ENCODE data around the gene SUPT16H.

The SUPT16H gene

DNA sequence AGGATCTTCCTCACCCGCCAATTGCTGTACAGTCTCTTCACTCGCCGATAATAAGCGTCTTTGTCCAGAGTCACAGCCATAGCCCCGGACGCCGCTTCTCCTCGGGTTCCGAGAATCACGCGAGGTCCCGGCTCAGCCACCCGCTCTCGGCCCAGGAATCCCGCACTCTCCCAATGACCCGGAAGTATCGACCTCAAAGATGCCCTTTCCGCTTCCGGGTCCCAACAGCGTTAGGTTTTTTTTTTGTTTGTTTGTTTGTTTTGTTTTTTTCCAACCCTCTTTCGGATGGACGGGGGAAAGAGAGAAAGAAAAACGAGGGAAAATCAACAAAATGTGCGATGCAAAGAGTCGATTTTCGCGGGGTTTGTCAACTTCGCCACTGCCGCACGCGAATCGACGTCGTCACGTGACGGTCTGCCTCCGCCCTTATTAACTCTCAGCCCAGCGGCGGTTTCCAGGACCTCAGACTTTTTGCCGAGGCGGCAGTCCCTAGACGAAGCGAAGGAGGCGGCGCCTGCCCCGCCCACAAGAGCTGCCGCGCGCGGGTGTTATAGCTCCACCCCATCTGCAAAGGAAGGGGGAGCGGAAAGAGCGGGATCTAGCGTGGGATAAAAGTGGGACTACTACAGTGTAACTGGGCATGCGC lies at the start of gene SUPT16H:
Gene SUPT16H (minus strand): TSS at position 172 of the 646 bp plus-strand sequence. CDS start 92 bp downstream, at position 80.
- peak within 1 kb of the TSS; percentile 78 for H3K4me3 ChIP-seq (ENCODE audit: low read depth, low read length)
- peak; percentile 94 for DNase-seq (ENCODE audit: low read depth)
- TF ChIP-seq, protein P1, sequence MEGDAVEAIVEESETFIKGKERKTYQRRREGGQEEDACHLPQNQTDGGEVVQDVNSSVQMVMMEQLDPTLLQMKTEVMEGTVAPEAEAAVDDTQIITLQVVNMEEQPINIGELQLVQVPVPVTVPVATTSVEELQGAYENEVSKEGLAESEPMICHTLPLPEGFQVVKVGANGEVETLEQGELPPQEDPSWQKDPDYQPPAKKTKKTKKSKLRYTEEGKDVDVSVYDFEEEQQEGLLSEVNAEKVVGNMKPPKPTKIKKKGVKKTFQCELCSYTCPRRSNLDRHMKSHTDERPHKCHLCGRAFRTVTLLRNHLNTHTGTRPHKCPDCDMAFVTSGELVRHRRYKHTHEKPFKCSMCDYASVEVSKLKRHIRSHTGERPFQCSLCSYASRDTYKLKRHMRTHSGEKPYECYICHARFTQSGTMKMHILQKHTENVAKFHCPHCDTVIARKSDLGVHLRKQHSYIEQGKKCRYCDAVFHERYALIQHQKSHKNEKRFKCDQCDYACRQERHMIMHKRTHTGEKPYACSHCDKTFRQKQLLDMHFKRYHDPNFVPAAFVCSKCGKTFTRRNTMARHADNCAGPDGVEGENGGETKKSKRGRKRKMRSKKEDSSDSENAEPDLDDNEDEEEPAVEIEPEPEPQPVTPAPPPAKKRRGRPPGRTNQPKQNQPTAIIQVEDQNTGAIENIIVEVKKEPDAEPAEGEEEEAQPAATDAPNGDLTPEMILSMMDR (IDR thresholded peaks at IDR 0.05; ENCODE audit: low read depth, low read length, missing control alignments), result no peak
- in situ Hi-C loops (cut with HindIII; ENCODE audit: low sequenced_read_pairs), result no loop called here

DNA sequence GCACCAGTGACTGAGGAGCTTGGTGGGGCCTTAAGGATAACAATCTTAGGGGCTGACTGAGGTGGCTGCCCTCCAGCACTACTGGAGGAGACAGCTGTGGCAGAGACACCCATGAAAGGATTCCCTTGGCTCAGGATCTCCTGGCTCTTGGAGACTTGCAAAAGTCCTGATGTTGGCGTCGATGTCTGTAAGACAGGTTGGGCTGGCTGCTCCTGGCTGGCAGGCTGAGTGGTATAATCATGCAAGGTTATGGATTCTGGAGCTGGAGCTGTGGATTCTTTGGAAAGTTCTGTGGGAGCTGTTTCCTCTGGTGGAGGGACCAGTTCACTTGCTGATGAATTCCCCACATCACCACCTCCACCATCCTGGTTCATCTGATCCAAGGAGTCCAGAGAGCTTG lies 47.3 kb upstream of the SUPT16H start:
- DNase-seq (ENCODE audit: low read depth), result no peak
- TF ChIP-seq, protein P1 (IDR thresholded peaks at IDR 0.05; ENCODE audit: low read depth, low read length, missing control alignments), result no peak
- no peak overlapping the region for H3K4me3 ChIP-seq (ENCODE audit: low read depth, low read length)
- in situ Hi-C loops (cut with HindIII; ENCODE audit: low sequenced_read_pairs), result no loop called here

DNA sequence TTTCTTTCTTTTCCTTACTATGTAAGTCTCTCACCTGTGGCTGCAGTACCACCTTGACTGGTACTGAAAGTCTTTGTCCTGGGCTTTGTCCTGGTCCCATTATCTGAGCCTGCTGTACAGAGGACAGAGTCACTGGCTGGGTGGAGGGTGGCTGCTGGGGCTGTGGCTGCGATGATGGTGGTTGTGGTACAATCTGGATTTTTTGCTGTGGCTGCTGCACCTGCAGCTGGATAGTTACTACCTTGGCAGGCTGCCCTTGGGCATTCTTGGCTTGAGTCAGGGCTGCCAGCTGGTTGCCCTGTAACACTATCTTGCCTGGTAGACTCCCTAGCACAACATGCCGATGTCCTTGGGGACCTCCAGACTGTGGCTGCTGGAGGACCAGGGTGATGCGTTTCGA lies 45.1 kb upstream of the SUPT16H start:
- in situ Hi-C loops (cut with HindIII; ENCODE audit: low sequenced_read_pairs), result no loop called here
- H3K4me3 ChIP-seq (ENCODE audit: low read depth, low read length), result no peak overlapping the region
- TF ChIP-seq, protein P1 (IDR thresholded peaks at IDR 0.05; ENCODE audit: low read depth, low read length, missing control alignments), result no peak
- no peak for DNase-seq (ENCODE audit: low read depth)

DNA sequence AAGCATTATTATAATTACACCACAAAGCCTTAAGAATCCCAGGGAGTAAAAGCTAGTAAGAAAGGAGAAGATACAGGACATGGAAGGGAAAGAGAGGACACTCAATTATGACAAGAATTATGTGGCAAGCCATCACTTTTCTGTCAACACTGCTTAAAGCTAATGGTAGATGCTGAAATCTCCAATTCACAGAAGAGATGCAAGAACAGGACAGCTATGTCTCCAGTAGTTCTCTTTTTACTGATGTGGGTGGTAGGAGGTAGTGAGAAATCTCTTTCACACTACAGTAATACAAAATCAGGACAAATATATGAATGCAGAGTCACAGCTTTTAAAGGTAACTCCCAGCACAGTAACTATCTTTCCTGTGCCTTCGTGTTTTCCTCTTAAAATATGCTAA lies 42.9 kb upstream of the SUPT16H start:
- in situ Hi-C loops (cut with HindIII; ENCODE audit: low sequenced_read_pairs), result no loop called here
- DNase-seq (ENCODE audit: low read depth), result no peak
- TF ChIP-seq, protein P1 (IDR thresholded peaks at IDR 0.05; ENCODE audit: low read depth, low read length, missing control alignments), result no peak
- no peak overlapping the region for H3K4me3 ChIP-seq (ENCODE audit: low read depth, low read length)

DNA sequence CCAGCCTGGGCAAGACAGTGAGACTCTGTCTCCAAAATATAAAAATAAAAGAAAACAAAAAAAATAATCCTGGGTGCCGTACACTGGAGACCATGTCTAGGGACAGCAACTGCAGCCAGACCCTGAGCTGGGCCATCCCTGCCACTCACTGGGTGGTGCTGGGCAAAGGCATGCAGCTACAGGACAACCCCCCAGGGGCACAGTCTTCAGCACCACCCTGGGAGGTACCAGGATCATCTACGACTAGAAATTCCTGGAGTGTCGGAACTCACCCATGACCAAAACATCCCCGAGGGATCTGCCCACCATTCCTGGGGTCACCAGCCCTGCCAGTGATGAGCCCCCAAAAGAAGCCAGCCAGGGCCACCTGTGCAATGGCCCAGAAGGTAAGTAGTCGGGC lies 35.7 kb upstream of the SUPT16H start:
- TF ChIP-seq, protein P1 (IDR thresholded peaks at IDR 0.05; ENCODE audit: low read depth, low read length, missing control alignments), result no peak
- no peak for DNase-seq (ENCODE audit: low read depth)
- H3K4me3 ChIP-seq (ENCODE audit: low read depth, low read length), result no peak overlapping the region
- in situ Hi-C loops (cut with HindIII; ENCODE audit: low sequenced_read_pairs), result no loop called here

DNA sequence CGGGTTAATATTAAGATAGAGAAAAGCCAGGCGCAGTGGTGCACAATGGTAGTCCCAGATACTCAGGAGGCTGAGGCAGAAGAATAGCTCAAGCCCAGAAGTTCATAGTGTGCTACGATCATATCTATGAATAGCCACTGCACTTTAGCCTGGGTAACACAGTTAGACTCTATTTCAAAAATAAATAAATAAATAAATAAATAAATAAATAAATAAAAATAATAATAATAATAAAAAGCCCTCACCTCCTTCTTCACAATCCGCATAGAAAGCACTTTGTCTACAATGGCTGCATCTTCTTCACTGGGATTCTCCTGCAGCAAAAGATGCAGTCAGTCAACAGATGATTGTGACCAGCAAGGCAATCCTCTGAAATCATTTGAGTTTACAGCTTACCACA lies 31.5 kb upstream of the SUPT16H start:
- in situ Hi-C loops (cut with HindIII; ENCODE audit: low sequenced_read_pairs), result no loop called here
- TF ChIP-seq, protein P1 (IDR thresholded peaks at IDR 0.05; ENCODE audit: low read depth, low read length, missing control alignments), result no peak
- DNase-seq (ENCODE audit: low read depth), result no peak
- no peak overlapping the region for H3K4me3 ChIP-seq (ENCODE audit: low read depth, low read length)

Data from astrocyte of the cerebellum (primary cell).